Gastrocnemius medialis (tissue), 4 donors: Measurements from ENCODE around the gene PRRC2A.

Experiments
- CTCF ChIP-seq, 5 experiments: fragments of 450-650 bp in 3 of 5; fragments of 200-600 bp in 2 of 5; sonication (generic) in 2 of 5; IDR thresholded peaks in 4 of 5; conservative IDR thresholded peaks in 1 of 5; 1 replicate in 4 of 5; 2 replicates in 1 of 5; pipeline ENCODE4 v1.5.1; 2016 to 2019; ENCODE audit warnings: antibody characterized with exemption in 5 of 5, mild to moderate bottlenecking in 3 of 5, moderate library complexity in 3 of 5
- POLR2A ChIP-seq, 2 donors: fragments of 450-650 bp; IDR thresholded peaks; one replicate each; pipeline ENCODE4 v1.6.1; 2017; ENCODE audit warnings: antibody characterized with exemption in 2 of 2, mild to moderate bottlenecking in 2 of 2, moderate library complexity in 2 of 2

- TF ChIP-seq POLR2A (IDR thresholded peaks at IDR 0.05) (no peak), CTCF (IDR thresholded peaks at IDR 0.05 in 4 of 5, conservative IDR thresholded peaks at IDR 0.05 in 1 of 5) (no peak)
Measured at GRCh38 chr6:31588871-31589650, 31.5 kb upstream of the PRRC2A start.
